CD14-positive monocyte (primary cell): ENCODE data around the gene UBE2I. TPM values are rescaled to one million over a fixed set of nuclear protein-coding genes. Genes with fewer than 3 reads are reported as not detected.

Experiments
- DNase-seq, 3 donors: peaks; one replicate each; pipeline ENCODE4 v3.0.0-alpha.2; 2011 to 2022
- H2AFZ ChIP-seq: 2 replicates; pipeline ENCODE4 v1.6.0; 2012; ENCODE audit warnings: mild to moderate bottlenecking, low read depth, low read length, inconsistent platforms; ENCODE audit not compliant: insufficient read depth, poor library complexity, severe bottlenecking
- H3K27ac ChIP-seq, 2 donors: 1 replicate in 1 of 2; 2 replicates in 1 of 2; pipeline ENCODE4 v1.5.1; 2012 to 2013; ENCODE audit warnings: low read length in 2 of 2, control low read depth in 1 of 2, inconsistent platforms in 1 of 2, low read depth in 1 of 2, mild to moderate bottlenecking in 1 of 2
- H3K27me3 ChIP-seq, 2 donors: one replicate each; pipeline versions ENCODE4 v1.6.0 to v1.6.1; 2011 to 2013; ENCODE audit warnings: low read length in 2 of 2; ENCODE audit not compliant: control insufficient read depth in 2 of 2, insufficient read depth in 2 of 2
- H3K36me3 ChIP-seq, 2 donors: replicated peaks in 1 of 2; 1 replicate in 1 of 2; 2 replicates in 1 of 2; pipeline versions ENCODE4 v1.5.1 to v1.6.1; 2012 to 2013; ENCODE audit warnings: low read length in 2 of 2, control low read depth in 1 of 2, inconsistent platforms in 1 of 2, mild to moderate bottlenecking in 1 of 2; ENCODE audit not compliant: insufficient read depth in 2 of 2, control insufficient read depth in 1 of 2
- H3K4me1 ChIP-seq, 2 donors: 1 replicate in 1 of 2; 2 replicates in 1 of 2; pipeline versions ENCODE4 v1.5.1 to v1.6.1; 2012 to 2013; ENCODE audit warnings: low read length in 2 of 2, control low read depth in 1 of 2, inconsistent platforms in 1 of 2, mild to moderate bottlenecking in 1 of 2, moderate library complexity in 1 of 2; ENCODE audit not compliant: insufficient read depth in 2 of 2, control insufficient read depth in 1 of 2
- H3K4me2 ChIP-seq: replicated peaks from 2 replicates; pipeline ENCODE3; 2012; ENCODE audit warnings: low read length, moderate library complexity, mild to moderate bottlenecking; ENCODE audit not compliant: poor library complexity, severe bottlenecking; ENCODE audit errors: extremely low read depth
- H3K4me3 ChIP-seq, 3 experiments: fragments of 200-600 bp in 1 of 3; sonication (generic) in 1 of 3; replicated peaks in 1 of 3; 1 replicate in 2 of 3; 2 replicates in 1 of 3; pipeline ENCODE4 v1.5.1; 2011 to 2013; ENCODE audit warnings: low read length in 3 of 3, mild to moderate bottlenecking in 3 of 3, control low read depth in 2 of 3, low read depth in 2 of 3, inconsistent platforms in 1 of 3, moderate library complexity in 1 of 3
- H3K79me2 ChIP-seq: 2 replicates; pipeline ENCODE4 v1.6.0; 2012; ENCODE audit warnings: mild to moderate bottlenecking, control low read depth, inconsistent platforms, low read length, moderate library complexity; ENCODE audit not compliant: insufficient read depth
- H3K9ac ChIP-seq: 2 replicates; pipeline ENCODE4 v1.6.0; 2017; ENCODE audit warnings: low read length, mild to moderate bottlenecking; ENCODE audit not compliant: insufficient read depth, poor library complexity, severe bottlenecking
- H3K9me3 ChIP-seq, 2 donors: replicated peaks in 1 of 2; 1 replicate in 1 of 2; 2 replicates in 1 of 2; pipeline versions ENCODE4 v1.5.1 to v1.6.1; 2012 to 2013; ENCODE audit warnings: low read length in 2 of 2, control low read depth in 1 of 2; ENCODE audit not compliant: control insufficient read depth in 1 of 2, insufficient read depth in 1 of 2
- H4K20me1 ChIP-seq: 2 replicates; pipeline ENCODE4 v1.6.0; 2012; ENCODE audit warnings: mild to moderate bottlenecking, low read length, control low read depth, moderate library complexity; ENCODE audit not compliant: insufficient read depth
- H3K27ac Mint-ChIP-seq, 7 donors: one replicate each; pipeline ENCODE4 v1.8.0; 2020; ENCODE audit warnings: mild to moderate bottlenecking in 7 of 7, mixed read lengths in 7 of 7, moderate library complexity in 6 of 7, inconsistent platforms in 2 of 7
- H3K27me3 Mint-ChIP-seq, 3 donors: one replicate each; pipeline ENCODE4 v1.8.0; 2021 to 2022; ENCODE audit warnings: low read depth in 3 of 3, mild to moderate bottlenecking in 3 of 3, mixed read lengths in 3 of 3, moderate library complexity in 3 of 3, inconsistent platforms in 1 of 3
- H3K36me3 Mint-ChIP-seq, 2 donors: one replicate each; pipeline ENCODE4 v1.8.0; 2020; ENCODE audit warnings: mixed read lengths in 2 of 2, inconsistent platforms in 1 of 2, mild to moderate bottlenecking in 1 of 2
- H3K4me1 Mint-ChIP-seq: one replicate; pipeline ENCODE4 v1.8.0; 2020; ENCODE audit warnings: mild to moderate bottlenecking, mixed read lengths
- H3K4me3 Mint-ChIP-seq, 2 donors: one replicate each; pipeline ENCODE4 v1.8.0; 2020; ENCODE audit warnings: mild to moderate bottlenecking in 2 of 2, mixed read lengths in 2 of 2, moderate library complexity in 1 of 2
- H3K9me3 Mint-ChIP-seq, 7 donors: one replicate each; pipeline ENCODE4 v1.8.0; 2020 to 2022; ENCODE audit warnings: mixed read lengths in 7 of 7, mild to moderate bottlenecking in 6 of 7, moderate library complexity in 6 of 7, inconsistent platforms in 2 of 7
- WGBS: methylation state at CpG from one replicate; pipeline ENCODE4 v1.1.5; 2013; ENCODE audit warnings: missing lambda C conversion rate; ENCODE audit not compliant: insufficient coverage; 5-methylcytosine and 5-hydroxymethylcytosine counted together
- intact Hi-C, 2 donors: fragments of 100-400 bp; cut with micrococcal nuclease; formaldehyde crosslinking; loops; one replicate each; pipeline versions ENCODE4 v1.15.0 to v1.15.1; 2023
- polyA plus RNA-seq, 3 donors: library from polyadenylated mRNA; depleted of rRNA in 1 of 3; unstranded in 2 of 3; stranded (reverse) in 1 of 3; fragments of 300-500 nt in 2 of 3; fragments of >200 nt in 1 of 3; fragmentation: Illumina TruSeq in 2 of 3; gene quantifications; 1 replicate in 2 of 3; 2 replicates in 1 of 3; pipeline ENCODE4 v1.2.3, GENCODE V29; 2012 to 2021
- TF ChIP-seq, protein P1 (sequence below): fragments of 200-600 bp; IDR thresholded peaks from one replicate; pipeline ENCODE4 v1.8.0; 2022; ENCODE audit warnings: antibody characterized with exemption, mild to moderate bottlenecking

Gene UBE2I
- polyA plus RNA-seq, 3 donors: 76.8 to 112 (median 88.8) TPM

DNA sequence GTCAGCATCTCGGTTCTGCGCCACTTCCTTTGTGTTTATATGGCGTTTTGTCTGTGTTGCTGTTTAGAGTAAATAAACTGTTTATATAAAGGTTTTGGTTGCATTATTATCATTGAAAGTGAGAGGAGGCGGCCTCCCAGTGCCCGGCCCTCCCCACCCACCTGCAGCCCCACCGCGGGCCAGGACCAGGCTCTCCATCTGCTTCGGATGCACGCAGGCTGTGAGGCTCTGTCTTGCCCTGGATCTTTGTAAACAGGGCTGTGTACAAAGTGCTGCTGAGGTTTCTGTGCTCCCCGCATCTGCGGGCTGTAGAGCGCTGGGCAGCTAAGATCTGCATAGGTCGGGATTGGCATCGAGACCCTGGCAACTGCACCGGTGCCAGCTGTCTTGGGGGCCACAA lies 15.8 kb downstream of the UBE2I start:
- H3K36me3 ChIP-seq: peaks cover 39 to 49% of the 10 kb centered on the region in 2 donors
- H3K36me3 Mint-ChIP-seq: peaks cover 29 to 53% of the 10 kb centered on the region in 2 donors
- intact Hi-C loops: no loop called here

DNA sequence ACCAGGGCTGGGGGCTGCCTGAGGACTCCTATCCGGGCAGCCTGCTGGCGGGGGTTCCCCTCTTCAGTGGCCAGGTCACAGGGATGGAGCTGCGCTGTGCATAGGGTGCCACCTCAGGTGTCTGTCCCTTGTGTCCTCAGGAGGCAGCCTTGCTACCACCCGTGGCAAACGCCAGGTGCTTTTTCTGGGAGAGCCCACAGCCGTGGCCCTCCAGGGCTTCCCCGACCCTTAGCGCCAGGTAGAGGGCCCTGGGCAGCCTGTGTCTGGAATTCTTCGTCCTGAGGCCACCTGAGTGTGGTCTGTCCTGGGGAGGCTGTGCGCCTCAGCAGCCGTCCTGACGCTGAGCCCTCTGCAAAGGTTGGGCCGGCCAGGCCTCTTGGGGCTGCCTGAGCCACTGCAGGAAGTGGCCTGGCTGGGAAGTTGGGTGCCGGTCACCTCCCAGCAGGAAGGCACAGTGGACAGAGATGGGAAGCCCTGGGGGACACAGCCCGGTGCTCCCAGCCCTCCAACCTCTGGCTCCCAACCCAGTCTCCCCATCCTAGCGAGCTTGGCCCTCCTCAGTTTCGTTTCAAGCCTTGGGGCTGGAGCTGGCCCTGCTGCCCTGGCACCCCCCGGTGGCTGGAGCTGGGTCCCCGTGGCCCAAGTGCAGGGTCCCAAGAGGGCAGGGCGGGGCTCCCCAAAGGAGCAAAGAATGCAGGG lies 16.4 kb downstream of the UBE2I start:
- H3K4me1 Mint-ChIP-seq: no peaks in the 10 kb centered on the region
- H3K4me3 Mint-ChIP-seq: no peak overlapping the region
- Histone ChIP-seq H3K27ac (no peak overlapping the region), H4K20me1 (peaks cover 61% of the 10 kb centered on the region), H3K4me2 (no peak overlapping the region), H3K79me2 (no peaks in the 10 kb centered on the region), H3K4me1 (no peaks in the 10 kb centered on the region), H3K9me3 (peaks cover 0 to 5% of the 10 kb centered on the region in 2 donors), H3K4me3 (no peak overlapping the region), H3K9ac (no peak overlapping the region), H2AFZ (no peak overlapping the region), H3K36me3 (peaks cover 33 to 43% of the 10 kb centered on the region in 2 donors), H3K27me3 (peaks cover 0 to under 1% of the 10 kb centered on the region in 2 donors)
- 87% methylated on average over 20 of the region's 20 CpGs for WGBS
- no peak overlapping the region for H3K27ac Mint-ChIP-seq
- peaks cover 3 to 9% (median 7%) of the 10 kb centered on the region in 3 donors for H3K27me3 Mint-ChIP-seq
- TF ChIP-seq, protein P1, sequence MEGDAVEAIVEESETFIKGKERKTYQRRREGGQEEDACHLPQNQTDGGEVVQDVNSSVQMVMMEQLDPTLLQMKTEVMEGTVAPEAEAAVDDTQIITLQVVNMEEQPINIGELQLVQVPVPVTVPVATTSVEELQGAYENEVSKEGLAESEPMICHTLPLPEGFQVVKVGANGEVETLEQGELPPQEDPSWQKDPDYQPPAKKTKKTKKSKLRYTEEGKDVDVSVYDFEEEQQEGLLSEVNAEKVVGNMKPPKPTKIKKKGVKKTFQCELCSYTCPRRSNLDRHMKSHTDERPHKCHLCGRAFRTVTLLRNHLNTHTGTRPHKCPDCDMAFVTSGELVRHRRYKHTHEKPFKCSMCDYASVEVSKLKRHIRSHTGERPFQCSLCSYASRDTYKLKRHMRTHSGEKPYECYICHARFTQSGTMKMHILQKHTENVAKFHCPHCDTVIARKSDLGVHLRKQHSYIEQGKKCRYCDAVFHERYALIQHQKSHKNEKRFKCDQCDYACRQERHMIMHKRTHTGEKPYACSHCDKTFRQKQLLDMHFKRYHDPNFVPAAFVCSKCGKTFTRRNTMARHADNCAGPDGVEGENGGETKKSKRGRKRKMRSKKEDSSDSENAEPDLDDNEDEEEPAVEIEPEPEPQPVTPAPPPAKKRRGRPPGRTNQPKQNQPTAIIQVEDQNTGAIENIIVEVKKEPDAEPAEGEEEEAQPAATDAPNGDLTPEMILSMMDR: no peak
- peaks cover 0 to 10% (median 6%) of the 10 kb centered on the region in 7 donors for H3K9me3 Mint-ChIP-seq
- intact Hi-C loops: no loop called here
- DNase-seq: no peak
- peaks cover 25 to 49% of the 10 kb centered on the region in 2 donors for H3K36me3 Mint-ChIP-seq

More for the DNA sequence above, 15.8 kb downstream of the UBE2I start:
- Histone ChIP-seq H2AFZ (no peak overlapping the region), H3K4me2 (no peak overlapping the region), H3K4me1 (no peaks in the 10 kb centered on the region), H3K79me2 (no peaks in the 10 kb centered on the region), H3K4me3 (no peak overlapping the region), H4K20me1 (peaks cover 66% of the 10 kb centered on the region), H3K27ac (no peak overlapping the region), H3K27me3 (no peaks in the 10 kb centered on the region), H3K9me3 (peaks cover 0 to 1% of the 10 kb centered on the region in 2 donors), H3K9ac (no peak overlapping the region)
- H3K4me3 Mint-ChIP-seq: no peak overlapping the region
- 94% methylated on average over 11 of the region's 15 CpGs for WGBS
- TF ChIP-seq, protein P1: no peak
- DNase-seq: no peak
- H3K4me1 Mint-ChIP-seq: no peaks in the 10 kb centered on the region
- H3K27ac Mint-ChIP-seq: no peak overlapping the region
- peaks cover 1 to 3% (median 3%) of the 10 kb centered on the region in 3 donors for H3K27me3 Mint-ChIP-seq
- H3K9me3 Mint-ChIP-seq: peaks cover 0 to 4% (median 1%) of the 10 kb centered on the region in 7 donors
